OCI-LY1 (cell line): ENCODE measurements around the gene CEP162.
"Not testable (repeated sequence)": the region's sequence is repeated elsewhere in the genome, so short reads cannot be mapped to it uniquely, and the experiment has no call there.

ENCODE experiments used
- H2AFZ ChIP-seq: fragments of 200-600 bp; sonication (generic), shearing (Covaris generic); 2 replicates; pipeline ENCODE4 v1.6.0; 2014; ENCODE audit warnings: antibody characterized with exemption, mild to moderate bottlenecking, low read length
- H3F3A ChIP-seq: fragments of 200-600 bp; sonication (generic), shearing (Covaris generic); 2 replicates; pipeline ENCODE4 v1.6.0; 2014; ENCODE audit warnings: mild to moderate bottlenecking, antibody characterized with exemption, low read length, moderate library complexity; ENCODE audit not compliant: insufficient read depth
- H3K27ac ChIP-seq: fragments of 200-600 bp; sonication (generic); 2 replicates; pipeline ENCODE4 v1.5.1; 2014; ENCODE audit warnings: low read length, mixed run types, mild to moderate bottlenecking, low read depth; ENCODE audit not compliant: poor library complexity, severe bottlenecking
- H3K27me3 ChIP-seq: fragments of 200-600 bp; sonication (generic); 2 replicates; pipeline ENCODE4 v1.6.0; 2014; ENCODE audit warnings: antibody characterized with exemption, mild to moderate bottlenecking, low read length, moderate library complexity; ENCODE audit not compliant: insufficient read depth
- H3K36me3 ChIP-seq: fragments of 200-600 bp; sonication (generic); 2 replicates; pipeline ENCODE4 v1.6.1; 2014; ENCODE audit warnings: mild to moderate bottlenecking, antibody characterized with exemption, low read length, moderate library complexity, mixed read lengths; ENCODE audit not compliant: insufficient read depth
- H3K4me1 ChIP-seq: fragments of 200-600 bp; sonication (generic); 2 replicates; pipeline ENCODE4 v1.5.1; 2014; ENCODE audit warnings: mild to moderate bottlenecking, low read length, moderate library complexity; ENCODE audit not compliant: insufficient read depth, severe bottlenecking
- H3K4me2 ChIP-seq: fragments of 200-600 bp; sonication (generic), shearing (Covaris generic); 2 replicates; pipeline ENCODE4 v1.6.1; 2014; ENCODE audit warnings: low read length
- H3K4me3 ChIP-seq: fragments of 200-600 bp; sonication (generic); 2 replicates; pipeline ENCODE4 v1.5.1; 2014; ENCODE audit warnings: low read length, low read depth, mild to moderate bottlenecking, mixed read lengths; ENCODE audit not compliant: poor library complexity, severe bottlenecking
- H3K79me2 ChIP-seq: fragments of 200-600 bp; shearing (Covaris generic); 2 replicates; pipeline ENCODE4 v1.6.1; 2016; ENCODE audit warnings: mixed run types, low read length, mixed read lengths; ENCODE audit not compliant: insufficient read depth
- H3K9ac ChIP-seq: fragments of 200-600 bp; sonication (generic), shearing (Covaris generic); 2 replicates; pipeline ENCODE4 v1.6.1; 2014; ENCODE audit warnings: mild to moderate bottlenecking, low read length, mixed read lengths
- H3K9me2 ChIP-seq: fragments of 200-600 bp; sonication (generic), shearing (Covaris generic); 2 replicates; pipeline ENCODE4 v1.6.1; 2014; ENCODE audit warnings: low read depth, mild to moderate bottlenecking, low read length, mixed read lengths
- H3K9me3 ChIP-seq: fragments of 200-600 bp; shearing (Covaris generic); 2 replicates; pipeline ENCODE4 v1.6.1; 2014; ENCODE audit warnings: low read length, mixed read lengths
- H4K20me1 ChIP-seq: fragments of 200-600 bp; sonication (generic), shearing (Covaris generic); 2 replicates; pipeline ENCODE4 v1.6.0; 2016; ENCODE audit warnings: mild to moderate bottlenecking, low read length; ENCODE audit not compliant: insufficient read depth
- EZH2 ChIP-seq: fragments of 200-600 bp; sonication (generic), shearing (Covaris generic); IDR thresholded peaks from 2 replicates; pipeline ENCODE4 v1.8.0; 2017; ENCODE audit warnings: borderline replicate concordance, mixed run types, mild to moderate bottlenecking, antibody characterized with exemption, low read length, moderate library complexity, mixed read lengths
- TF ChIP-seq, protein P1 (sequence below): fragments of 200-600 bp; sonication (generic), shearing (Covaris generic); IDR thresholded peaks from 2 replicates; pipeline ENCODE4 v1.5.1; 2017; ENCODE audit warnings: mild to moderate bottlenecking, antibody characterized with exemption, low read length, moderate library complexity, mixed read lengths

CEP162 gene

DNA sequence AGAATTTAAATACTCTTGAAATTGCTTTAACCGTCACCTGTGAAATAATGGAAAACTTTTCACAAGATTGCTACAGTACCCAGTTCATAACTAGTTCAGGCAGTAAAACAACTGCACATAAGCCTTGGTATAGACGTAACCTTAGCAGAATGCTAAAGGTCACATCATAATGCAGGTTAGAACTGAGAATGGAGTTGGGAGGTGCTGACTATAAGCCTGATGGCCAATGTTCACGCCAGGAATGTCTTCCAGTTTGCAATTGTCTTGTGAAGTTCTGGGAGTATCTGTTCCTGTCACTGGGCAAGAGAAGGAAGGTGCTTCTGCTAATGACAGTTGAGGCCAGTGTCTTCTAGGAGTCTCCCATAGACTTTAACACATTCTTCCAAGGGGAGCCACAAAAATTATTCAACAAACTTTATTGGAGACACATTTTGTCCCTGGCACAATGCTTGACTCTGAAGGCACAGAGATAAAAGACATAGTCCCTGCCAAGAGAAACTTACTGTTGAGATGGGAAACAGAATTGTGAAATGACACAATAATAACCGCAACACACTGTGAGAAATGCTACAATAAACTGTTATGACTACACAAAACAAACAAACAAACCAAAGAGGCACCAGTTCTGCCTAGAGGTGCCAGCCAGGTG lies 24.6 kb upstream of the CEP162 start:
- Histone ChIP-seq H4K20me1 (no peaks in the 10 kb centered on the region), H3K79me2 (no peaks in the 10 kb centered on the region), H3K9me2 (no peaks in the 10 kb centered on the region), H2AFZ (no peak overlapping the region), H3K4me1 (no peaks in the 10 kb centered on the region), H3K9ac (no peak overlapping the region), H3K36me3 (no peaks in the 10 kb centered on the region), H3K9me3 (no peaks in the 10 kb centered on the region), H3K4me3 (no peak overlapping the region), H3K27ac (no peak overlapping the region), H3K4me2 (no peak overlapping the region), H3F3A (no peaks in the 10 kb centered on the region), H3K27me3 (no peaks in the 10 kb centered on the region)
- no peak for TF ChIP-seq EZH2
- TF ChIP-seq, protein P1, sequence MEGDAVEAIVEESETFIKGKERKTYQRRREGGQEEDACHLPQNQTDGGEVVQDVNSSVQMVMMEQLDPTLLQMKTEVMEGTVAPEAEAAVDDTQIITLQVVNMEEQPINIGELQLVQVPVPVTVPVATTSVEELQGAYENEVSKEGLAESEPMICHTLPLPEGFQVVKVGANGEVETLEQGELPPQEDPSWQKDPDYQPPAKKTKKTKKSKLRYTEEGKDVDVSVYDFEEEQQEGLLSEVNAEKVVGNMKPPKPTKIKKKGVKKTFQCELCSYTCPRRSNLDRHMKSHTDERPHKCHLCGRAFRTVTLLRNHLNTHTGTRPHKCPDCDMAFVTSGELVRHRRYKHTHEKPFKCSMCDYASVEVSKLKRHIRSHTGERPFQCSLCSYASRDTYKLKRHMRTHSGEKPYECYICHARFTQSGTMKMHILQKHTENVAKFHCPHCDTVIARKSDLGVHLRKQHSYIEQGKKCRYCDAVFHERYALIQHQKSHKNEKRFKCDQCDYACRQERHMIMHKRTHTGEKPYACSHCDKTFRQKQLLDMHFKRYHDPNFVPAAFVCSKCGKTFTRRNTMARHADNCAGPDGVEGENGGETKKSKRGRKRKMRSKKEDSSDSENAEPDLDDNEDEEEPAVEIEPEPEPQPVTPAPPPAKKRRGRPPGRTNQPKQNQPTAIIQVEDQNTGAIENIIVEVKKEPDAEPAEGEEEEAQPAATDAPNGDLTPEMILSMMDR = no peak

GRCh38 chr6:84249724-84250123 lies 22.3 kb upstream of the CEP162 start:
- no peaks in the 10 kb centered on the region for H3K4me1 ChIP-seq
- no peak overlapping the region for H2AFZ ChIP-seq
- no peaks in the 10 kb centered on the region for H3K9me2 ChIP-seq
- H3F3A ChIP-seq = no peaks in the 10 kb centered on the region
- H3K36me3 ChIP-seq = no peaks in the 10 kb centered on the region
- no peak overlapping the region for H3K27ac ChIP-seq
- no peak for TF ChIP-seq EZH2
- TF ChIP-seq, protein P1 = no peak
- H4K20me1 ChIP-seq = no peaks in the 10 kb centered on the region
- H3K27me3 ChIP-seq = no peaks in the 10 kb centered on the region
- no peaks in the 10 kb centered on the region for H3K79me2 ChIP-seq
- H3K9me3 ChIP-seq = no peaks in the 10 kb centered on the region
- H3K4me3 ChIP-seq = no peak overlapping the region
- H3K4me2 ChIP-seq = no peak overlapping the region
- no peak overlapping the region for H3K9ac ChIP-seq

GRCh38 chr6:84244416-84245081 lies 17.1 kb upstream of the CEP162 start:
- not testable (repeated sequence) for H3K9me2 ChIP-seq, H3K27me3 ChIP-seq, H3K4me2 ChIP-seq, H4K20me1 ChIP-seq, H3K4me3 ChIP-seq, H2AFZ ChIP-seq, H3K9me3 ChIP-seq, H3F3A ChIP-seq, H3K4me1 ChIP-seq, H3K27ac ChIP-seq, H3K9ac ChIP-seq, H3K79me2 ChIP-seq, H3K36me3 ChIP-seq

DNA sequence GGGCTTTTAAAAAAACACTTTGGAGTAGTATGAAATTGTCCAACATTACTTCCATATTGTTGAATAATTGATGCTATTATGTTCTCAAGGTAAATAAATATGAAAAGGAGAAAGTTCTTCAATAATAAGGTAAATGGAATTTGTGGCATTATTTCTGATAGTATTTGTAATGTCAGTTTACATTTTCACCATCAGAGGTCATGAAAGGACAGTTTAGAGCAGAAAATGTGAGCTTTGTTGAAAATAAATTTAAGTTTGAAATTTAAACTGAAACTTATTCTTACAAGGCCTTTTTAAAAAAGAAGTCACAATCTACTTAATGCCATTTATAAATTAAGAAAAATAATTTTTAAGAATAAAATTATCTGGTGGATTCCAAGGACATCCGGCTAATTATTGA lies 15.8 kb upstream of the CEP162 start:
- H3K4me2 ChIP-seq = no peak overlapping the region
- no peaks in the 10 kb centered on the region for H4K20me1 ChIP-seq
- no peaks in the 10 kb centered on the region for H3K4me1 ChIP-seq
- no peaks in the 10 kb centered on the region for H3K27me3 ChIP-seq
- TF ChIP-seq, protein P1 = no peak
- TF ChIP-seq EZH2 = no peak
- no peaks in the 10 kb centered on the region for H3F3A ChIP-seq
- no peak overlapping the region for H2AFZ ChIP-seq
- no peak overlapping the region for H3K9ac ChIP-seq
- H3K27ac ChIP-seq = no peak overlapping the region
- H3K9me3 ChIP-seq = no peaks in the 10 kb centered on the region
- H3K4me3 ChIP-seq = no peak overlapping the region
- H3K36me3 ChIP-seq = no peaks in the 10 kb centered on the region
- no peaks in the 10 kb centered on the region for H3K79me2 ChIP-seq
- H3K9me2 ChIP-seq = no peaks in the 10 kb centered on the region
